H9 (cell line): Measurements from ENCODE around the gene PID1. TPM values are rescaled to one million over a fixed set of nuclear protein-coding genes. Genes with fewer than 3 reads are reported as not detected.

Source experiments
- DNase-seq: peaks from one replicate; pipeline ENCODE4 v3.0.0-alpha.2; 2017
- H2AFZ ChIP-seq: one replicate; pipeline ENCODE4 v1.6.1; 2013; ENCODE audit warnings: mild to moderate bottlenecking, low read length, control low read depth, moderate library complexity
- H2AK5ac ChIP-seq: 2 replicates; pipeline ENCODE4 v1.6.1; 2013; ENCODE audit warnings: low read length, control low read depth, mixed read lengths; ENCODE audit not compliant: insufficient read length
- H2BK120ac ChIP-seq: one replicate; pipeline ENCODE4 v1.6.1; 2013; ENCODE audit warnings: low read depth, mild to moderate bottlenecking, low read length, control low read depth, inconsistent platforms; ENCODE audit not compliant: poor library complexity, severe bottlenecking
- H2BK12ac ChIP-seq: 2 replicates; pipeline ENCODE4 v1.6.1; 2013; ENCODE audit warnings: low read length, control low read depth, mixed read lengths, low read depth; ENCODE audit not compliant: insufficient read length
- H2BK15ac ChIP-seq: 2 replicates; pipeline ENCODE4 v1.6.1; 2013; ENCODE audit warnings: low read depth, low read length, control low read depth
- H2BK20ac ChIP-seq: one replicate; pipeline ENCODE4 v1.6.1; 2013; ENCODE audit warnings: low read depth, mild to moderate bottlenecking, low read length, control low read depth, inconsistent platforms; ENCODE audit not compliant: poor library complexity, severe bottlenecking
- H2BK5ac ChIP-seq: 2 replicates; pipeline ENCODE4 v1.6.1; 2013; ENCODE audit warnings: low read length, control low read depth, mixed read lengths; ENCODE audit not compliant: insufficient read length
- H3K14ac ChIP-seq: 2 replicates; pipeline ENCODE4 v1.6.1; 2013; ENCODE audit warnings: low read length, control low read depth; ENCODE audit not compliant: insufficient read depth
- H3K18ac ChIP-seq: 2 replicates; pipeline ENCODE4 v1.6.1; 2013; ENCODE audit warnings: low read depth, mild to moderate bottlenecking, mixed read lengths, low read length, control low read depth; ENCODE audit not compliant: insufficient read length
- H3K23ac ChIP-seq: 2 replicates; pipeline ENCODE4 v1.6.1; 2013; ENCODE audit warnings: low read length, control low read depth, mixed read lengths, low read depth; ENCODE audit not compliant: insufficient read length
- H3K23me2 ChIP-seq: 2 replicates; pipeline ENCODE4 v1.6.1; 2013; ENCODE audit warnings: low read depth, mild to moderate bottlenecking, mixed read lengths, low read length, control low read depth; ENCODE audit not compliant: insufficient read length, poor library complexity, severe bottlenecking
- H3K27ac ChIP-seq: 2 replicates; pipeline ENCODE4 v1.5.1; 2013; ENCODE audit warnings: low read length, control low read depth, mixed read lengths, low read depth; ENCODE audit not compliant: insufficient read length
- H3K27me3 ChIP-seq: 2 replicates; pipeline ENCODE4 v1.6.1; 2013; ENCODE audit warnings: low read length, control low read depth, inconsistent platforms; ENCODE audit not compliant: insufficient read depth
- H3K4ac ChIP-seq: 2 replicates; pipeline ENCODE4 v1.6.1; 2013; ENCODE audit warnings: low read depth, mild to moderate bottlenecking, control low read depth, inconsistent platforms, low read length, moderate library complexity
- H3K4me1 ChIP-seq: 2 replicates; pipeline ENCODE4 v1.6.1; 2013; ENCODE audit warnings: low read length, control low read depth, inconsistent platforms; ENCODE audit not compliant: insufficient read depth
- H3K4me2 ChIP-seq: 2 replicates; pipeline ENCODE4 v1.6.1; 2013; ENCODE audit warnings: low read length, control low read depth, mixed read lengths; ENCODE audit not compliant: insufficient read length, insufficient read depth
- H3K56ac ChIP-seq: 2 replicates; pipeline ENCODE4 v1.6.1; 2013; ENCODE audit warnings: low read depth, mild to moderate bottlenecking, mixed read lengths, low read length, control low read depth; ENCODE audit not compliant: insufficient read length
- H3K79me1 ChIP-seq: 2 replicates; pipeline ENCODE4 v1.6.1; 2013; ENCODE audit warnings: low read depth, mild to moderate bottlenecking, moderate library complexity, low read length, control low read depth, inconsistent platforms; ENCODE audit not compliant: insufficient read depth, poor library complexity, severe bottlenecking
- H3K79me2 ChIP-seq: 2 replicates; pipeline ENCODE4 v1.6.1; 2013; ENCODE audit warnings: low read length, control low read depth, inconsistent platforms; ENCODE audit not compliant: insufficient read depth
- H3K9ac ChIP-seq: 2 replicates; pipeline ENCODE4 v1.6.1; 2013; ENCODE audit warnings: low read length, control low read depth, mixed read lengths; ENCODE audit not compliant: insufficient read length; ENCODE audit errors: extremely low read depth
- H3K9me3 ChIP-seq: one replicate; pipeline ENCODE4 v1.6.1; 2013; ENCODE audit warnings: low read depth, low read length, inconsistent platforms; ENCODE audit not compliant: control insufficient read depth
- H3T11ph ChIP-seq: one replicate; pipeline ENCODE4 v1.6.1; 2013; ENCODE audit warnings: mild to moderate bottlenecking, low read length, control low read depth, inconsistent platforms
- H4K20me1 ChIP-seq: one replicate; pipeline ENCODE4 v1.6.1; 2013; ENCODE audit not compliant: control insufficient read depth, insufficient read length, insufficient read depth
- H4K5ac ChIP-seq: 2 replicates; pipeline ENCODE4 v1.6.1; 2013; ENCODE audit warnings: low read depth, mild to moderate bottlenecking, mixed read lengths, low read length, control low read depth; ENCODE audit not compliant: insufficient read length
- H4K8ac ChIP-seq: replicated peaks from 2 replicates; pipeline ENCODE4 v1.6.1; 2013; ENCODE audit warnings: low read length, control low read depth, mixed read lengths, low read depth; ENCODE audit not compliant: insufficient read length
- H4K91ac ChIP-seq: 2 replicates; pipeline ENCODE4 v1.6.1; 2013; ENCODE audit warnings: low read depth, mild to moderate bottlenecking, moderate library complexity, mixed read lengths, low read length, control low read depth; ENCODE audit not compliant: insufficient read length
- H3K27ac Mint-ChIP-seq, 3 experiments: 2 replicates in 2 of 3; 3 replicates in 1 of 3; pipeline ENCODE4 v1.8.0; 2020 to 2021; ENCODE audit warnings: mixed read lengths in 3 of 3, mild to moderate bottlenecking in 1 of 3, moderate library complexity in 1 of 3
- H3K27me3 Mint-ChIP-seq: 2 replicates; pipeline ENCODE4 v1.8.0; 2021; ENCODE audit warnings: low read depth, mild to moderate bottlenecking, moderate library complexity, mixed read lengths
- H3K36me3 Mint-ChIP-seq, 3 experiments: 2 replicates in 2 of 3; 3 replicates in 1 of 3; pipeline ENCODE4 v1.8.0; 2020 to 2021; ENCODE audit warnings: low read depth in 3 of 3, mixed read lengths in 3 of 3; ENCODE audit not compliant: insufficient read depth in 1 of 3
- H3K4me1 Mint-ChIP-seq, 2 experiments: 2 replicates each; pipeline ENCODE4 v1.8.0; 2020; ENCODE audit warnings: mixed read lengths in 2 of 2
- H3K4me3 Mint-ChIP-seq, 2 experiments: 2 replicates in 1 of 2; 3 replicates in 1 of 2; pipeline ENCODE4 v1.8.0; 2020 to 2021; ENCODE audit warnings: mild to moderate bottlenecking in 2 of 2, mixed read lengths in 2 of 2, moderate library complexity in 1 of 2
- H3K9me3 Mint-ChIP-seq, 2 experiments: 2 replicates in 1 of 2; 3 replicates in 1 of 2; pipeline ENCODE4 v1.8.0; 2020; ENCODE audit warnings: mild to moderate bottlenecking in 2 of 2, mixed read lengths in 2 of 2, moderate library complexity in 1 of 2
- WGBS: extraction: QIAGEN DNeasy Blood & Tissue Kit; methylation state at CpG from one replicate; pipeline ENCODE4 v1.1.7; 2013; ENCODE audit warnings: missing lambda C conversion rate, low lambda C conversion rate, mixed read lengths; ENCODE audit not compliant: insufficient read length; ENCODE audit errors: extremely low coverage; 5-methylcytosine and 5-hydroxymethylcytosine counted together
- total RNA-seq: library from RNA; stranded (reverse); gene quantifications from 2 replicates; pipeline ENCODE4 v1.2.1, GENCODE V29; 2021
- TF ChIP-seq, protein P1 (sequence below): fragments of 200-600 bp; sonication (generic); conservative IDR thresholded peaks from 3 replicates; pipeline ENCODE4 v1.8.0; 2021; ENCODE audit warnings: antibody characterized with exemption, mild to moderate bottlenecking

The PID1 gene
- total RNA-seq, 1 experiment from 2014 or later: 1.4 TPM

DNA sequence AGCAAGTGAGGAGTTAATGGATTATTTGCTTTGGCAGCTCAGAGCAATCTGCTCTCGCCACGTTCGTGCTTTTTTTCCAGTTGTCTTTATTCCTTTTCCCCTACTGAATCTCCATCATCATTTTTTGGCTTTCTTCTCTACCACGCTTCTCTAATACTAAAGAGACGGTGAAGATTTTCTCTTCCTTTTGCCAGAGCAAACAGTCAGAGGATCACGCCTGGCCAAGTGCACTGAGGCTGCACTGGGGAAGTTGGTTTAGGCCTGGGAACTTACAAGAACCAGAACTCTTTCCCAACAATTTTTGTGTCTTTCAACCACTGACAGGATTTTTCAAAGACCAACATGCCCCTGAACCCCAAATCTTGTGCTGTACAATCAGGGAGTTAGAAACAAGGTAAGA lies 172.3 kb downstream of the PID1 start:
- TF ChIP-seq, protein P1, sequence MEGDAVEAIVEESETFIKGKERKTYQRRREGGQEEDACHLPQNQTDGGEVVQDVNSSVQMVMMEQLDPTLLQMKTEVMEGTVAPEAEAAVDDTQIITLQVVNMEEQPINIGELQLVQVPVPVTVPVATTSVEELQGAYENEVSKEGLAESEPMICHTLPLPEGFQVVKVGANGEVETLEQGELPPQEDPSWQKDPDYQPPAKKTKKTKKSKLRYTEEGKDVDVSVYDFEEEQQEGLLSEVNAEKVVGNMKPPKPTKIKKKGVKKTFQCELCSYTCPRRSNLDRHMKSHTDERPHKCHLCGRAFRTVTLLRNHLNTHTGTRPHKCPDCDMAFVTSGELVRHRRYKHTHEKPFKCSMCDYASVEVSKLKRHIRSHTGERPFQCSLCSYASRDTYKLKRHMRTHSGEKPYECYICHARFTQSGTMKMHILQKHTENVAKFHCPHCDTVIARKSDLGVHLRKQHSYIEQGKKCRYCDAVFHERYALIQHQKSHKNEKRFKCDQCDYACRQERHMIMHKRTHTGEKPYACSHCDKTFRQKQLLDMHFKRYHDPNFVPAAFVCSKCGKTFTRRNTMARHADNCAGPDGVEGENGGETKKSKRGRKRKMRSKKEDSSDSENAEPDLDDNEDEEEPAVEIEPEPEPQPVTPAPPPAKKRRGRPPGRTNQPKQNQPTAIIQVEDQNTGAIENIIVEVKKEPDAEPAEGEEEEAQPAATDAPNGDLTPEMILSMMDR: no peak
- no peaks in the 10 kb centered on the region for H3K9me3 Mint-ChIP-seq

More for the DNA sequence above, 172.3 kb downstream of the PID1 start:
- no peak overlapping the region for H3K14ac ChIP-seq
- H3K79me2 ChIP-seq: no peaks in the 10 kb centered on the region
- H3K4me1 ChIP-seq: no peaks in the 10 kb centered on the region; the same call in 1 of the 2 replicates
- H3K27ac ChIP-seq: no peak overlapping the region
- WGBS: no CpG with 5 or more reads among the region's 6 CpGs
- no peaks in the 10 kb centered on the region for H4K20me1 ChIP-seq
- no peaks in the 10 kb centered on the region for H3K23me2 ChIP-seq
- H3K4me2 ChIP-seq: no peak overlapping the region
- no peak overlapping the region for H3K23ac ChIP-seq
- no peak for DNase-seq
- Mint-ChIP-seq H3K27me3 (no peaks in the 10 kb centered on the region), H3K27ac (no peak overlapping the region), H3K4me3 (no peak overlapping the region), H3K4me1 (peaks cover 12 to 18% of the 10 kb centered on the region in 2 experiments), H3K36me3 (peaks cover 0 to 1% (median 0%) of the 10 kb centered on the region in 3 experiments; a peak in 1 of 7 replicates)
- no peak overlapping the region for H2AFZ ChIP-seq
- no peaks in the 10 kb centered on the region for H3K79me1 ChIP-seq
- no peak overlapping the region for H3K9ac ChIP-seq
- H3T11ph ChIP-seq: no peak overlapping the region
- no peak overlapping the region for H4K8ac ChIP-seq
- no peak overlapping the region for H2BK20ac ChIP-seq
- H3K56ac ChIP-seq: no peak overlapping the region
- H3K27me3 ChIP-seq: no peaks in the 10 kb centered on the region
- no peak overlapping the region for H2BK15ac ChIP-seq
- H4K5ac ChIP-seq: no peak overlapping the region
- no peak overlapping the region for H3K4ac ChIP-seq
- H2AK5ac ChIP-seq: no peak overlapping the region
- H3K9me3 ChIP-seq: no peaks in the 10 kb centered on the region
- no peak overlapping the region for H3K18ac ChIP-seq
- H2BK5ac ChIP-seq: no peak overlapping the region
- no peak overlapping the region for H2BK12ac ChIP-seq
- no peak overlapping the region for H4K91ac ChIP-seq
- H2BK120ac ChIP-seq: no peak overlapping the region
